BJ (cell line): ENCODE data around the gene MYL1. TPM values are rescaled to one million over a fixed set of nuclear protein-coding genes. Genes with fewer than 3 reads are reported as not detected.

Experiments
- CTCF ChIA-PET: fragments of 350-600 bp; formaldehyde crosslinking; extraction: SDS; loops from one replicate; lab custom pipeline; 2021; ENCODE audit warnings: antibody characterized with exemption, inconsistent platforms; lab: Yijun Ruan, JAX
- POLR2A ChIA-PET: fragments of 300-600 bp; sonication (Branson Sonifier 250); formaldehyde crosslinking; extraction: SDS; loops from one replicate; lab custom pipeline; 2021; ENCODE audit warnings: antibody characterized with exemption; lab: Charles Lee
- DNase-seq: peaks from one replicate; pipeline ENCODE4 v3.0.0-alpha.2; 2011; ENCODE audit warnings: low read depth
- H3K27me3 ChIP-seq: 2 replicates; pipeline ENCODE4 v1.6.0; 2011; ENCODE audit warnings: low read length; ENCODE audit not compliant: control insufficient read depth, insufficient read depth
- H3K36me3 ChIP-seq: 2 replicates; pipeline ENCODE4 v1.5.1; 2011; ENCODE audit warnings: low read length; ENCODE audit not compliant: control insufficient read depth, insufficient read depth
- H3K4me3 ChIP-seq: 2 replicates; pipeline ENCODE4 v1.5.1; 2011; ENCODE audit warnings: low read depth, mild to moderate bottlenecking, control low read depth, low read length
- CTCF ChIP-seq: IDR thresholded peaks from 2 replicates; pipeline ENCODE4 v1.5.1; 2011; ENCODE audit warnings: low read depth, mild to moderate bottlenecking, control low read depth, inconsistent platforms, low read length, moderate library complexity; ENCODE audit not compliant: insufficient read depth
- polyA plus RNA-seq: library from polyadenylated mRNA; depleted of rRNA; stranded (reverse); fragments of >200 nt; gene quantifications from 2 replicates; pipeline ENCODE4 v1.2.3, GENCODE V29; 2011

MYL1 gene
- polyA plus RNA-seq, 1 experiment: not detected

GRCh38 chr2:210337159-210337558, 22.2 kb upstream of the MYL1 start:
- H3K27me3 ChIP-seq: no peaks in the 10 kb centered on the region
- no peak overlapping the region for H3K4me3 ChIP-seq
- ChIA-PET POLR2A (no interaction called here), CTCF (interaction anchor here (0.6 kb wide), 1 partner anchor 60 kb away, joined by 3 read pairs; no protein-coding TSS in a partner anchor)
- H3K36me3 ChIP-seq: no peaks in the 10 kb centered on the region
- no peak for TF ChIP-seq CTCF
- DNase-seq: no peak

GRCh38 chr2:210324906-210325305, 9.9 kb upstream of the MYL1 start:
- TF ChIP-seq CTCF: no peak

GRCh38 chr2:210324458-210324857, 9.5 kb upstream of the MYL1 start:
- Histone ChIP-seq H3K4me3 (no peak overlapping the region), H3K27me3 (no peaks in the 10 kb centered on the region), H3K36me3 (no peaks in the 10 kb centered on the region)
- POLR2A ChIA-PET: no interaction called here
- TF ChIP-seq CTCF: no peak
- DNase-seq: no peak
- CTCF ChIA-PET: no interaction called here

More at GRCh38 chr2:210324906-210325305, 9.9 kb upstream of the MYL1 start:
- CTCF ChIA-PET: no interaction called here
- H3K27me3 ChIP-seq: no peaks in the 10 kb centered on the region
- no peak overlapping the region for H3K4me3 ChIP-seq
- POLR2A ChIA-PET: no interaction called here
- DNase-seq: no peak
- H3K36me3 ChIP-seq: no peaks in the 10 kb centered on the region

- ChIA-PET POLR2A (no interaction called here), CTCF (no interaction called here)
- Histone ChIP-seq H3K27me3 (no peaks in the 10 kb centered on the region), H3K36me3 (no peaks in the 10 kb centered on the region), H3K4me3 (no peak overlapping the region)
- TF ChIP-seq CTCF: no peak
- no peak for DNase-seq
These were observed 8.0 kb upstream of the MYL1 start for GRCh38 chr2:210323003-210323402.

- H3K4me3 ChIP-seq: no peak overlapping the region
- no peaks in the 10 kb centered on the region for H3K36me3 ChIP-seq
- ChIA-PET CTCF (no interaction called here), POLR2A (no interaction called here)
- DNase-seq: no peak
- H3K27me3 ChIP-seq: no peaks in the 10 kb centered on the region
- no peak for TF ChIP-seq CTCF
These were observed 3.9 kb upstream of the MYL1 start for GRCh38 chr2:210318891-210319290.
